K562 (cell line): ENCODE measurements around the gene ECHDC1. TPM values are rescaled to one million over a fixed set of nuclear protein-coding genes. Genes with fewer than 3 reads are reported as not detected.

Source experiments
- ATAC-seq: fragments of 200-7000 bp; cut with Tn5 transposase; 3 replicates; pipeline ENCODE4 v1.9.1; 2020; ENCODE audit warnings: moderate library complexity
- Bru-seq: library from RNA; stranded (reverse); fragments of 400-500 nt; gene quantifications from one replicate; lab custom pipeline; 2021; lab: Mats Ljungman, UMichigan
- BruChase-seq, 2 experiments: library from RNA; stranded (reverse); fragments of 400-500 nt; gene quantifications; one replicate each; lab custom pipeline; 2021; lab: Mats Ljungman, UMichigan
- BruUV-seq: library from RNA; stranded (reverse); fragments of 400-500 nt; replicated peaks from 2 replicates; lab custom pipeline; 2021; lab: Mats Ljungman, UMichigan
- CTCF ChIA-PET: fragments of 300-600 bp; formaldehyde crosslinking; extraction: SDS; loops from one replicate; lab custom pipeline; 2021; ENCODE audit warnings: low intra/inter-chr PET ratio; lab: Yijun Ruan, JAX
- POLR2A ChIA-PET: fragments of 300-600, 350-650 bp; sonication (Branson Sonifier 250); formaldehyde crosslinking; extraction: SDS; loops from one replicate; lab custom pipeline; 2021; ENCODE audit warnings: antibody characterized with exemption, inconsistent platforms; lab: Yijun Ruan, JAX
- DNase-seq, 4 experiments: peaks; one replicate each; pipeline versions ENCODE4 v3.0.0 to v3.0.0-alpha.2; 2011 to 2018; ENCODE audit warnings: low spot score in 3 of 4, mixed read lengths in 3 of 4; ENCODE audit errors: extremely low read depth in 1 of 4
- FAIRE-seq: peaks from 2 replicates; lab custom pipeline; 2011; peaks lifted over from hg19 to GRCh38; lab: Jason Lieb, UNC
- H2AFZ ChIP-seq: 2 replicates; pipeline ENCODE4 v1.6.0; 2011; ENCODE audit warnings: low read depth, low read length, control low read depth, inconsistent platforms
- H3K27ac ChIP-seq: fragments of 200-600 bp; 3 replicates; pipeline ENCODE4 v1.8.0; 2011; ENCODE audit warnings: low read depth, mild to moderate bottlenecking, control low read depth, inconsistent platforms, low read length, moderate library complexity, mixed read lengths; ENCODE audit errors: extremely low read depth
- H3K27me3 ChIP-seq, 2 experiments: fragments of 300-600 bp in 1 of 2; 2 replicates in 1 of 2; 3 replicates in 1 of 2; pipeline versions ENCODE4 v1.6.0 to v1.8.0; 2011; ENCODE audit warnings: inconsistent platforms in 2 of 2, low read length in 2 of 2, mild to moderate bottlenecking in 1 of 2, mixed read lengths in 1 of 2, moderate library complexity in 1 of 2; ENCODE audit not compliant: control insufficient read depth in 2 of 2, insufficient read depth in 2 of 2
- H3K36me3 ChIP-seq: fragments of 300-600 bp; 3 replicates; pipeline ENCODE4 v1.8.0; 2011; ENCODE audit warnings: mild to moderate bottlenecking, low read length, inconsistent platforms; ENCODE audit not compliant: control insufficient read depth, insufficient read depth
- H3K4me1 ChIP-seq, 2 experiments: fragments of 200-600 bp in 1 of 2; replicated peaks in 1 of 2; 2 replicates in 1 of 2; 3 replicates in 1 of 2; pipeline versions ENCODE4 v1.5.1 to v1.8.0; 2011; ENCODE audit warnings: inconsistent platforms in 2 of 2, low read length in 2 of 2, mild to moderate bottlenecking in 1 of 2, mixed read lengths in 1 of 2, moderate library complexity in 1 of 2; ENCODE audit not compliant: control insufficient read depth in 2 of 2, insufficient read depth in 2 of 2
- H3K4me2 ChIP-seq: 2 replicates; pipeline ENCODE4 v1.6.1; 2011; ENCODE audit warnings: low read length, control low read depth, inconsistent platforms, mixed read lengths; ENCODE audit not compliant: insufficient read depth
- H3K4me3 ChIP-seq: fragments of 200-600 bp; sonication (generic), shearing (Covaris generic); 2 replicates; pipeline ENCODE4 v1.5.1; 2016; ENCODE audit warnings: control low read depth, inconsistent platforms
- H3K79me2 ChIP-seq: fragments of 200-600 bp; 3 replicates; pipeline ENCODE4 v1.8.0; 2011; ENCODE audit warnings: low read length, inconsistent platforms; ENCODE audit not compliant: control insufficient read depth, insufficient read depth
- H3K9ac ChIP-seq, 2 experiments: 2 replicates each; pipeline versions ENCODE4 v1.6.0 to v1.6.1; 2011; ENCODE audit warnings: low read depth in 2 of 2, low read length in 2 of 2, control low read depth in 1 of 2, inconsistent platforms in 1 of 2, mild to moderate bottlenecking in 1 of 2, mixed read lengths in 1 of 2; ENCODE audit not compliant: insufficient read depth in 1 of 2
- H3K9me1 ChIP-seq: one replicate; pipeline ENCODE4 v1.6.0; 2011; ENCODE audit warnings: inconsistent platforms, mild to moderate bottlenecking, low read length, moderate library complexity; ENCODE audit not compliant: control insufficient read depth, insufficient read depth
- H3K9me3 ChIP-seq: replicated peaks from 2 replicates; pipeline ENCODE4 v1.5.1; 2011; ENCODE audit warnings: low read depth, low read length, inconsistent platforms; ENCODE audit not compliant: control insufficient read depth, insufficient read depth
- H4K20me1 ChIP-seq: replicated peaks from 2 replicates; pipeline ENCODE4 v1.6.1; 2011; ENCODE audit warnings: low read length, inconsistent platforms, mixed read lengths; ENCODE audit not compliant: control insufficient read depth, insufficient read depth
- CBX8 ChIP-seq: fragments of 200-600 bp; sonication (generic); IDR thresholded peaks from 2 replicates; pipeline ENCODE4 v1.6.1; 2012; ENCODE audit warnings: borderline replicate concordance, mixed run types, low read depth, mild to moderate bottlenecking, moderate library complexity, mixed read lengths, low read length, control low read depth, inconsistent platforms; ENCODE audit not compliant: poor library complexity, severe bottlenecking; ENCODE audit errors: extremely low read depth
- MIER1 ChIP-seq: fragments of 450-650 bp; IDR thresholded peaks from 2 replicates; pipeline ENCODE4 v1.6.1; 2016; ENCODE audit warnings: antibody characterized with exemption, mild to moderate bottlenecking, low read depth
- NBN ChIP-seq: fragments of 450-650 bp; IDR thresholded peaks from 2 replicates; pipeline ENCODE4 v1.6.1; 2016; ENCODE audit warnings: low read depth, mild to moderate bottlenecking
- ZBTB7A ChIP-seq: IDR thresholded peaks from 2 replicates; pipeline ENCODE4 v1.6.1; 2011; ENCODE audit warnings: low read depth, mild to moderate bottlenecking, low read length, moderate library complexity, borderline replicate concordance; ENCODE audit not compliant: control insufficient read depth
- ZBTB8A ChIP-seq: fragments of 450-650 bp; IDR thresholded peaks from 2 replicates; pipeline ENCODE4 v1.6.1; 2018; ENCODE audit warnings: mild to moderate bottlenecking, moderate library complexity; ENCODE audit not compliant: partially characterized antibody
- ZNF354B ChIP-seq: fragments of 250-450 bp; sonication (Bioruptor Pico); IDR thresholded peaks from 2 replicates; pipeline ENCODE4 v1.4.0; 2020
- ZNF644 ChIP-seq: fragments of 200-800 bp; sonication (Bioruptor generic); IDR thresholded peaks from 2 replicates; pipeline ENCODE4 v1.6.1; 2016; ENCODE audit warnings: low read depth, missing genetic modification characterization, missing compliant biosample characterization
- whole genome bisulfite sequencing: fragments of 100-300 bp; shearing (Covaris generic); methylation state at CpG from one replicate; pipeline ENCODE4 v1.1.6; 2016; ENCODE audit warnings: low coverage, mixed read lengths; ENCODE audit not compliant: insufficient coverage; ENCODE audit errors: missing lambda C conversion rate; 5-methylcytosine and 5-hydroxymethylcytosine counted together
- in situ Hi-C: fragments of 300-500 bp; cut with MboI; formaldehyde crosslinking; loops from 4 replicates; pipeline ENCODE4 v1.15.0; 2018; ENCODE audit warnings: inconsistent platforms, mixed read lengths
- intact Hi-C: fragments of 100-400 bp; cut with micrococcal nuclease; formaldehyde crosslinking; loops from 2 replicates; pipeline ENCODE4 v1.14.2; 2022
- long read RNA-seq, 3 experiments: library from polyadenylated mRNA in 2 of 3; library from RNA in 1 of 3; unstranded in 2 of 3; stranded (forward) in 1 of 3; transcript quantifications; one replicate each; pipeline ENCODE4 v2.0.0, GENCODE V29; 2019 to 2022
- polyA minus RNA-seq, 3 experiments: library from RNA; depleted of rRNA, polyadenylated mRNA; stranded (reverse); fragments of >200 nt; gene quantifications; 2 replicates each; pipeline ENCODE4 v1.2.3, GENCODE V29; 2011
- polyA plus RNA-seq, 8 experiments: library from polyadenylated mRNA; depleted of rRNA in 4 of 8; stranded (reverse) in 5 of 8; unstranded in 3 of 8; fragments of >200 nt; fragmentation: Nextera tagmentation in 2 of 8; fragmentation: Illumina TruSeq in 1 of 8; extraction: Ambion mirVana in 2 of 8; extraction: Trizol in 1 of 8; gene quantifications; 2 replicates each; pipeline versions ENCODE4 v1.2.1 to v1.2.3, GENCODE V29; 2011 to 2014; ENCODE audit warnings: inconsistent platforms in 1 of 8, missing spikeins in 1 of 8
- total RNA-seq, 7 experiments: library from RNA; depleted of rRNA in 6 of 7; stranded (reverse); fragments of >200 nt in 6 of 7; fragmentation: Illumina TruSeq in 2 of 7; extraction: Trizol in 2 of 7; gene quantifications; 2 replicates each; pipeline versions ENCODE4 v1.2.1 to v1.2.3, GENCODE V29; 2011 to 2021; ENCODE audit warnings: low replicate concordance in 1 of 7
- TF ChIP-seq, protein P1 (sequence below): fragments of 450-650 bp; IDR thresholded peaks from 2 replicates; pipeline ENCODE4 v1.7.1; 2018; ENCODE audit warnings: mild to moderate bottlenecking, low read depth; ENCODE audit not compliant: partially characterized antibody

ECHDC1 gene, protein sequence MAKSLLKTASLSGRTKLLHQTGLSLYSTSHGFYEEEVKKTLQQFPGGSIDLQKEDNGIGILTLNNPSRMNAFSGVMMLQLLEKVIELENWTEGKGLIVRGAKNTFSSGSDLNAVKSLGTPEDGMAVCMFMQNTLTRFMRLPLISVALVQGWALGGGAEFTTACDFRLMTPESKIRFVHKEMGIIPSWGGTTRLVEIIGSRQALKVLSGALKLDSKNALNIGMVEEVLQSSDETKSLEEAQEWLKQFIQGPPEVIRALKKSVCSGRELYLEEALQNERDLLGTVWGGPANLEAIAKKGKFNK
- 34.7 and 94.5 TPM in 2 replicates for total RNA-seq (2011; cell fraction: chromatin; rRNA removed; ENCODE audit: low replicate concordance)
- 17.8 and 23.6 TPM in 2 replicates for total RNA-seq (2011; cell fraction: nucleolus; rRNA removed)
- total RNA-seq (2011; cell fraction: nucleoplasm; rRNA removed): 38.3 and 94.7 TPM in 2 replicates
- 45.9 and 58.0 TPM in 2 replicates for total RNA-seq (2014; rRNA removed)
- total RNA-seq (2014; rRNA removed; fragmentation: Illumina TruSeq; extraction: Trizol): 99.3 and 119 TPM in 2 replicates
- total RNA-seq (2015; rRNA removed; fragmentation: Illumina TruSeq; extraction: Trizol): 70.4 and 78.6 TPM in 2 replicates
- total RNA-seq (2021): 57.5 and 58.4 TPM in 2 replicates
- polyA plus RNA-seq (2011; rRNA removed): 48.7 and 73.1 TPM in 2 replicates
- 7.9 and 20.1 TPM in 2 replicates for polyA plus RNA-seq (2011; cell fraction: cytosol; rRNA removed)
- polyA plus RNA-seq (2011; cell fraction: nucleus; rRNA removed): 13.2 and 20.4 TPM in 2 replicates
- 46.1 and 76.1 TPM in 2 replicates for polyA plus RNA-seq (2012)
- polyA plus RNA-seq (2014; fragmentation: Illumina TruSeq; extraction: Trizol): 88.4 and 105 TPM in 2 replicates
- 100 to 1,000 TPM in 1 of 2 experiments, 10 to 100 TPM in 1; 96.5 to 103 TPM for polyA plus RNA-seq (2014; fragmentation: Nextera tagmentation; extraction: Ambion mirVana)
- 64.6 and 75.5 TPM in 2 replicates for polyA plus RNA-seq (2014; rRNA removed)
- polyA minus RNA-seq (2011; rRNA and poly(A)+ RNA removed): 67.4 and 81.7 TPM in 2 replicates
- polyA minus RNA-seq (2011; cell fraction: cytosol; rRNA and poly(A)+ RNA removed): 17.4 and 23.8 TPM in 2 replicates
- polyA minus RNA-seq (2011; cell fraction: nucleus; rRNA and poly(A)+ RNA removed): 28.5 and 45.2 TPM in 2 replicates
- Bru-seq, nascent RNA: percentile 86 among the genes with signal in this experiment
- percentile 88 among the genes with signal in this experiment for BruChase-seq, experiment 1, labeled RNA remaining after a 2-hour chase
- BruChase-seq, experiment 2, labeled RNA remaining after a 6-hour chase: percentile 83 among the genes with signal in this experiment
- long read RNA-seq, experiment 1, transcript ECHDC1-220 (4 exons, 1,449 nt): minor isoform, 5 of 151 reads
- long read RNA-seq, experiment 1, transcript ECHDC1-207 (7 exons, 1,009 nt): minor isoform, 5 of 151 reads
- long read RNA-seq, experiment 1, transcript ECHDC1-203 (5 exons, 1,354 nt): minor isoform, 48 of 151 reads
- long read RNA-seq, experiment 1, transcript ECHDC1-210 (6 exons, 2,341 nt): major isoform, 52 of 151 reads
- long read RNA-seq, experiment 1, partial matches to known transcripts: 17 of 151 reads
- long read RNA-seq, experiment 1, other reads (novel, unspliced or antisense): 20 of 151 reads
- long read RNA-seq, experiment 2, transcript ECHDC1-205 (4 exons, 1,966 nt): major isoform, 17 of 60 reads
- long read RNA-seq, experiment 2, partial matches to known transcripts: 3 of 60 reads
- long read RNA-seq, experiment 2, other reads (novel, unspliced or antisense): 40 of 60 reads
- long read RNA-seq, experiment 3, transcript ECHDC1-210 (6 exons, 2,341 nt): major isoform, 33 of 104 reads
- long read RNA-seq, experiment 3, transcript ECHDC1-203 (5 exons, 1,354 nt): minor isoform, 23 of 104 reads
- long read RNA-seq, experiment 3, partial matches to known transcripts: 34 of 104 reads
- long read RNA-seq, experiment 3, other reads (novel, unspliced or antisense): 6 of 104 reads

DNA sequence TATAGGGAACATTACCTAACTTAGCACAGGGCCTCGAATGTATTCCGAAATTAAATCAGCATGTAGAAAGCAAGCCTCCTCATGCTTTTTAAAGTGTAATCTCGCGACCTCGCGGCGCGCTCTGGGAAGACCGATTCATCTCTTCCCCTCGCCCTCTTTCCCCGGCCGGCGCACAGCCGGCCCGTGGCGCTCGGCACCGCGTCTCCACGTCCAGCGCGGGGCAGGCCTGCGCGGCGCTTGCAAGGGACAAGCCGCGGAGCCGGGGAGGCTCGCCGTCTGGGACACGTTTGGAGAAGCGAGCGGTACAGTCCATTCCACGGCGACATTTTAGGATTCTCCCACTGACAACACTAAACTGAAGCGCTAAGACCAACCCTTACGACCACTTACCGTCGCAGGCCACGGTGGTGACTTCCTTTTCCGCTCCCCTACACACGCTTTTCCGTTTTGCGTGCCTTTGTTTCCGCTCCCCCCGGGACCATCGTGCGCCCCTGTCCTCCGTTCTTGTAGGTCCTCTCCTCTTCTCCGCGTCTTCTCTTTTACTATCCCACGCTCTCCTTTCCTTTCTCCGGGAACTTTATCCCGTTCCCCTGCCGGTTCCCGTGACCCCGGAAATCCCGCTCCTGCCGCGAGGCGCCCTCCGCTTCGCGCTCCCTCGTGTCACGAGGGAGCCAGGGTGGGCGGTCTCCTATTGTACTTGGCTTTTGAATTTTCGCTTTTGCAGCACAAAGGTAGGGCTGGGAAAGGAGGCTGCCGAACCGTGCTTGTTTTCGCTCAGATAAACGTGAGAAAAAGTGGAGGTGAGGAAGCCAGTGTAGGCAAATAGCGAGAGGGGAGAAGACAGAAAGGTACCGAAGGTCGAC, at the start of gene ECHDC1:
Gene ECHDC1, minus strand, starts transcription at position 664 of the 863 bp plus-strand sequence. CDS start 12,581 bp downstream, outside the sequence.
- H3K79me2 ChIP-seq: peaks cover 90% of the 10 kb centered on the region
- H3K36me3 ChIP-seq: peaks cover 23% of the 10 kb centered on the region; the same call in 2 of the 3 replicates
- H3K9ac ChIP-seq: peak within 1 kb of the TSS; percentile 98
- WGBS: under 1% methylated on average over 65 of the region's 75 CpGs
- H3K27ac ChIP-seq: peak within 1 kb of the TSS; percentile 91
- FAIRE-seq (peak; percentile 75), ATAC-seq (peak; percentile 86), DNase-seq (peak; percentile 58 to 88 (median 68))
- no peaks in the 10 kb centered on the region for H3K9me1 ChIP-seq
- no peaks in the 10 kb centered on the region for H4K20me1 ChIP-seq
- in situ Hi-C loops: no loop called here
- CTCF ChIA-PET: no interaction called here
- H2AFZ ChIP-seq: peak within 1 kb of the TSS; percentile 96
- H3K4me3 ChIP-seq: peak within 1 kb of the TSS; percentile 77
- H3K9me3 ChIP-seq: no peaks in the 10 kb centered on the region; the same call in 1 of the 2 replicates
- POLR2A ChIA-PET: interaction anchor here (0.9 to 1.6 kb wide), 6 partner anchors 9 to 77 kb away, joined by 3 to 11 read pairs (median 4); partner anchors contain the start of gene RNF146
- TSS peak; percentile 89 for BruUV-seq
- no peaks in the 10 kb centered on the region for H3K27me3 ChIP-seq
- H3K4me2 ChIP-seq: peak within 1 kb of the TSS; percentile 97
- intact Hi-C loops: loop anchor here (2.0 to 10.0 kb wide), 3 partner anchors 40 to 1358 kb away; partner anchors contain the start of gene TRMT11
- H3K4me1 ChIP-seq: peaks cover 3 to 14% of the 10 kb centered on the region in 2 experiments; a peak in 3 of 5 replicates
- TF ChIP-seq NBN (0 out of 2 replicates have a peak, but pooled peaks have one; percentile 36), MIER1 (0 out of 2 replicates have a peak, but pooled peaks have one; percentile 53), ZNF644 (tag) (0 out of 2 replicates have a peak, but pooled peaks have one; percentile 72), ZBTB8A (no peak), ZBTB7A (peak; percentile 74), CBX8 (no peak), ZNF354B (CRISPR knock-in tag) (no peak)
- TF ChIP-seq, protein P1, sequence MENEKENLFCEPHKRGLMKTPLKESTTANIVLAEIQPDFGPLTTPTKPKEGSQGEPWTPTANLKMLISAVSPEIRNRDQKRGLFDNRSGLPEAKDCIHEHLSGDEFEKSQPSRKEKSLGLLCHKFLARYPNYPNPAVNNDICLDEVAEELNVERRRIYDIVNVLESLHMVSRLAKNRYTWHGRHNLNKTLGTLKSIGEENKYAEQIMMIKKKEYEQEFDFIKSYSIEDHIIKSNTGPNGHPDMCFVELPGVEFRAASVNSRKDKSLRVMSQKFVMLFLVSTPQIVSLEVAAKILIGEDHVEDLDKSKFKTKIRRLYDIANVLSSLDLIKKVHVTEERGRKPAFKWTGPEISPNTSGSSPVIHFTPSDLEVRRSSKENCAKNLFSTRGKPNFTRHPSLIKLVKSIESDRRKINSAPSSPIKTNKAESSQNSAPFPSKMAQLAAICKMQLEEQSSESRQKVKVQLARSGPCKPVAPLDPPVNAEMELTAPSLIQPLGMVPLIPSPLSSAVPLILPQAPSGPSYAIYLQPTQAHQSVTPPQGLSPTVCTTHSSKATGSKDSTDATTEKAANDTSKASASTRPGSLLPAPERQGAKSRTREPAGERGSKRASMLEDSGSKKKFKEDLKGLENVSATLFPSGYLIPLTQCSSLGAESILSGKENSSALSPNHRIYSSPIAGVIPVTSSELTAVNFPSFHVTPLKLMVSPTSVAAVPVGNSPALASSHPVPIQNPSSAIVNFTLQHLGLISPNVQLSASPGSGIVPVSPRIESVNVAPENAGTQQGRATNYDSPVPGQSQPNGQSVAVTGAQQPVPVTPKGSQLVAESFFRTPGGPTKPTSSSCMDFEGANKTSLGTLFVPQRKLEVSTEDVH: peak; percentile 74
